Measurements from ENCODE around the gene ZBTB7A.

DNA sequence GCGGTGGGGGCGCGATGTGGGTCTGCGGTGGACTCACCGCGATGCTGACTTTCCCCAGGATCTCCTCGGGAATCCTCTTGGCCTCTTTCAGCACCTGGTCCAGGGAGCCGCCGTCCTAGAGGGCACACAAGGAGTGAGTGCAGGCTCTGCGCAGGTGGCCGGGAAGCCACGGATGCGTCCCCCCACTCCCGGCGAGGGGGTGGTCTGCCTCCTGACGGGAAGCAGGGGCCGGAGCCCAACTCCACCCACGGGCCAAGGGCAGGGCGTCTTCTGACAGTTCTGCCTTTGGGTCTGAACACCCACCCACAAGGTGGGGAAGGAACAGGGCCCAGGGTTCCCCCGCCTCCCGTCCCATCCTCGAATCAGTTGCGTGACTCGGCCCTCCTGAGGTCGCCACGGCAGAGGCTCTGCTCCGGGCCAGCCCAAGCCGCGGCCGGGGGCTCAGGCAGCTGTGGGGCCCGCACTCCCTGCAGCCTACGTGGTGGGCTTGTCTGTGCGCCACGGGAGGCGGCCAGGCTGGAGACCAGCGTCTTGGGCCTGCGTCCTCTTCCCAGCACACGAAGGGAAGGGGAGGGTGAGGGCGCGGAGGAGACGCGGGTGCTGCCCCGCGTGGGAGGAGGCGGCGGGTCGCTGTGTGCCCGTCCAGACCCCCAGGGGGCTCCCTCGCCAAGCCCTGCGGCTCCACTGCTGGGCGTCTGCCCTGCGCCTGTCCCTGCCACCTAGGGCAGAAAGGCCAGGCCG lies 35.8 kb upstream of the ZBTB7A start:
- TF ChIP-seq, protein P1, sequence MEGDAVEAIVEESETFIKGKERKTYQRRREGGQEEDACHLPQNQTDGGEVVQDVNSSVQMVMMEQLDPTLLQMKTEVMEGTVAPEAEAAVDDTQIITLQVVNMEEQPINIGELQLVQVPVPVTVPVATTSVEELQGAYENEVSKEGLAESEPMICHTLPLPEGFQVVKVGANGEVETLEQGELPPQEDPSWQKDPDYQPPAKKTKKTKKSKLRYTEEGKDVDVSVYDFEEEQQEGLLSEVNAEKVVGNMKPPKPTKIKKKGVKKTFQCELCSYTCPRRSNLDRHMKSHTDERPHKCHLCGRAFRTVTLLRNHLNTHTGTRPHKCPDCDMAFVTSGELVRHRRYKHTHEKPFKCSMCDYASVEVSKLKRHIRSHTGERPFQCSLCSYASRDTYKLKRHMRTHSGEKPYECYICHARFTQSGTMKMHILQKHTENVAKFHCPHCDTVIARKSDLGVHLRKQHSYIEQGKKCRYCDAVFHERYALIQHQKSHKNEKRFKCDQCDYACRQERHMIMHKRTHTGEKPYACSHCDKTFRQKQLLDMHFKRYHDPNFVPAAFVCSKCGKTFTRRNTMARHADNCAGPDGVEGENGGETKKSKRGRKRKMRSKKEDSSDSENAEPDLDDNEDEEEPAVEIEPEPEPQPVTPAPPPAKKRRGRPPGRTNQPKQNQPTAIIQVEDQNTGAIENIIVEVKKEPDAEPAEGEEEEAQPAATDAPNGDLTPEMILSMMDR (IDR thresholded peaks at IDR 0.05), result no peak
- TF ChIP-seq POLR2A (IDR thresholded peaks at IDR 0.05), result no peak
